SK-N-SH (cell line): ENCODE data around the gene CLCN1. TPM values are rescaled to one million over a fixed set of nuclear protein-coding genes. Genes with fewer than 3 reads are reported as not detected.

ENCODE experiments used
- CTCF ChIA-PET: fragments of 300-600, 350-600 bp; formaldehyde crosslinking; extraction: SDS; loops from one replicate; lab custom pipeline; 2021; lab: Yijun Ruan, JAX
- POLR2A ChIA-PET: fragments of 350-600 bp; sonication (Branson Sonifier 250); formaldehyde crosslinking; extraction: SDS; loops from one replicate; lab custom pipeline; 2020; ENCODE audit warnings: antibody characterized with exemption, inconsistent platforms; lab: Yijun Ruan, JAX
- DNase-seq: peaks from one replicate; pipeline ENCODE4 v3.0.0; 2012
- H2AFZ ChIP-seq: fragments of 200-600 bp; sonication (generic); 2 replicates; pipeline ENCODE4 v1.8.1; 2016; ENCODE audit warnings: antibody characterized with exemption, mild to moderate bottlenecking, low read depth
- H3F3A ChIP-seq: fragments of 200-600 bp; sonication (generic); replicated peaks from 2 replicates; pipeline ENCODE3; 2016; ENCODE audit warnings: antibody characterized with exemption, mild to moderate bottlenecking; ENCODE audit not compliant: insufficient read depth
- H3K27ac ChIP-seq, 2 experiments: fragments of 200-500 bp in 1 of 2; fragments of 200-600 bp in 1 of 2; sonication (Bioruptor generic) in 1 of 2; sonication (generic), shearing (Covaris generic) in 1 of 2; 2 replicates each; pipeline versions ENCODE4 v1.5.1 to v1.6.1; 2014 to 2016; ENCODE audit warnings: low read depth in 2 of 2, inconsistent platforms in 1 of 2, low read length in 1 of 2, mild to moderate bottlenecking in 1 of 2, mixed read lengths in 1 of 2
- H3K27me3 ChIP-seq: fragments of 200-600 bp; sonication (generic), shearing (Covaris generic); 2 replicates; pipeline ENCODE4 v1.6.1; 2016; ENCODE audit warnings: mixed run types; ENCODE audit not compliant: insufficient read depth
- H3K36me3 ChIP-seq, 2 experiments: fragments of 200-500 bp in 1 of 2; fragments of 200-600 bp in 1 of 2; sonication (Bioruptor generic) in 1 of 2; sonication (generic) in 1 of 2; replicated peaks in 1 of 2; 2 replicates each; pipeline versions ENCODE3 to v1.5.1; 2014 to 2016; ENCODE audit warnings: low read length in 1 of 2, mild to moderate bottlenecking in 1 of 2; ENCODE audit not compliant: insufficient read depth in 2 of 2, control insufficient read depth in 1 of 2
- H3K4me1 ChIP-seq, 2 experiments: fragments of 200-500 bp in 1 of 2; fragments of 200-600 bp in 1 of 2; sonication (Bioruptor generic) in 1 of 2; sonication (generic), shearing (Covaris generic) in 1 of 2; 2 replicates each; pipeline versions ENCODE4 v1.5.1 to v1.6.1; 2014 to 2016; ENCODE audit warnings: low read depth in 1 of 2, low read length in 1 of 2, mixed run types in 1 of 2; ENCODE audit not compliant: insufficient read depth in 2 of 2, control insufficient read depth in 1 of 2
- H3K4me2 ChIP-seq: fragments of 200-600 bp; sonication (generic), shearing (Covaris generic); 2 replicates; pipeline ENCODE4 v1.6.1; 2017; ENCODE audit warnings: mixed run types
- H3K4me3 ChIP-seq, 2 experiments: fragments of 200-500 bp in 1 of 2; fragments of 200-600 bp in 1 of 2; sonication (Bioruptor generic) in 1 of 2; sonication (generic), shearing (Covaris generic) in 1 of 2; 2 replicates each; pipeline versions ENCODE4 v1.5.1 to v1.8.1; 2014 to 2016; ENCODE audit warnings: low read depth in 2 of 2, inconsistent platforms in 1 of 2, low read length in 1 of 2, mild to moderate bottlenecking in 1 of 2, mixed read lengths in 1 of 2, moderate library complexity in 1 of 2
- H3K79me2 ChIP-seq: fragments of 200-600 bp; sonication (generic); 2 replicates; pipeline ENCODE4 v1.8.1; 2017; ENCODE audit warnings: mild to moderate bottlenecking; ENCODE audit not compliant: insufficient read depth
- H3K9ac ChIP-seq: fragments of 200-600 bp; sonication (generic); 2 replicates; pipeline ENCODE4 v1.6.1; 2017; ENCODE audit warnings: mixed run types
- H3K9me2 ChIP-seq: fragments of 200-600 bp; sonication (generic); 2 replicates; pipeline ENCODE4 v1.6.1; 2017; ENCODE audit warnings: mixed run types
- H3K9me3 ChIP-seq: fragments of 200-600 bp; sonication (generic); 2 replicates; pipeline ENCODE4 v1.6.1; 2017; ENCODE audit warnings: mixed run types, mild to moderate bottlenecking, moderate library complexity
- H4K20me1 ChIP-seq: fragments of 200-600 bp; sonication (generic); 2 replicates; pipeline ENCODE4 v1.6.1; 2017; ENCODE audit warnings: mild to moderate bottlenecking, mixed run types; ENCODE audit not compliant: insufficient read depth
- FOSL2 ChIP-seq: IDR thresholded peaks from 2 replicates; pipeline ENCODE4 v1.4.0; 2012; ENCODE audit warnings: low read depth, mild to moderate bottlenecking, moderate library complexity, borderline replicate concordance
- FOXM1 ChIP-seq: IDR thresholded peaks from 2 replicates; pipeline ENCODE4 v1.4.0; 2012; ENCODE audit warnings: low read depth, mild to moderate bottlenecking
- MAX ChIP-seq: IDR thresholded peaks from 2 replicates; pipeline ENCODE4 v1.4.0; 2012; ENCODE audit warnings: low read depth
- MXI1 ChIP-seq: IDR thresholded peaks from 2 replicates; pipeline ENCODE4 v1.6.1; 2012; ENCODE audit warnings: mild to moderate bottlenecking, low read depth, low read length, improper control_type of control experiment
- PBX3 ChIP-seq: IDR thresholded peaks from 2 replicates; pipeline ENCODE4; 2012
- RAD21 ChIP-seq: IDR thresholded peaks from 2 replicates; pipeline ENCODE4 v1.6.1; 2012; ENCODE audit warnings: mild to moderate bottlenecking, low read length
- RXRA ChIP-seq: IDR thresholded peaks from 2 replicates; pipeline ENCODE4 v1.4.0; 2012; ENCODE audit warnings: low read depth, mild to moderate bottlenecking, borderline replicate concordance
- SIN3A ChIP-seq: IDR thresholded peaks from 2 replicates; pipeline ENCODE4 v1.6.1; 2012; ENCODE audit warnings: low read depth, mild to moderate bottlenecking, low read length, moderate library complexity, borderline replicate concordance
- WGBS: methylation state at CpG from one replicate; pipeline ENCODE4 v1.1.6; 2017; ENCODE audit warnings: low lambda C conversion rate; 5-methylcytosine and 5-hydroxymethylcytosine counted together
- polyA plus RNA-seq, 3 experiments: library from polyadenylated mRNA; depleted of rRNA; stranded (reverse); fragments of >200 nt; gene quantifications; 2 replicates each; pipeline ENCODE4 v1.2.3, GENCODE V29; 2012
- TF ChIP-seq, protein P1 (sequence below): IDR thresholded peaks from 2 replicates; pipeline ENCODE4 v1.6.1; 2012; ENCODE audit warnings: mild to moderate bottlenecking, low read depth, low read length, moderate library complexity

The CLCN1 gene
- polyA plus RNA-seq, 1 of the 3 experiments (the other 2 are of a cell fraction) = 0.12 TPM

- Histone ChIP-seq H3K36me3 (no peaks in the 10 kb centered on the region), H2AFZ (peak overlapping the region; percentile 31; the same call in 1 of the 2 replicates), H3K4me3 (no peak overlapping the region), H3K9ac (peak overlapping the region; percentile 6; the same call in 1 of the 2 replicates), H3K27me3 (no peaks in the 10 kb centered on the region), H3F3A (no peaks in the 10 kb centered on the region), H3K79me2 (no peaks in the 10 kb centered on the region), H3K4me1 (peaks cover 3 to 9% of the 10 kb centered on the region in 2 experiments; a peak in 2 of 4 replicates), H4K20me1 (no peaks in the 10 kb centered on the region), H3K9me3 (no peaks in the 10 kb centered on the region), H3K4me2 (peak overlapping the region; percentile 20; the same call in 1 of the 2 replicates), H3K27ac (peak overlapping the region in 1 of 2 experiments; percentile 44; a peak in 2 of 4 replicates), H3K9me2 (no peaks in the 10 kb centered on the region)
- POLR2A ChIA-PET = interaction anchor here (0.8 to 1.6 kb wide), 2 partner anchors 16 kb away, joined by 3 read pairs; partner anchors contain the start of gene GSTK1
- DNase-seq = no peak
- WGBS = 65% methylated on average over 8 of the region's 8 CpGs
- CTCF ChIA-PET = interaction anchor here (0.8 to 2.3 kb wide), 5 partner anchors 16 to 101 kb away, joined by 3 to 11 read pairs (median 4); partner anchors contain the start of gene GSTK1
- 0 out of 2 replicates have a peak, but pooled peaks have one; percentile 66 for TF ChIP-seq SIN3A
- peak; percentile 60; the same call in 1 of the 2 replicates for TF ChIP-seq MXI1
- TF ChIP-seq RXRA = no peak
- TF ChIP-seq RAD21 = no peak
- no peak for TF ChIP-seq FOXM1
- peak; percentile 60; the same call in 1 of the 2 replicates for TF ChIP-seq MAX
- TF ChIP-seq PBX3 = no peak
These were observed 36.5 kb upstream of the CLCN1 start for GRCh38 chr7:143279186-143280098.

DNA sequence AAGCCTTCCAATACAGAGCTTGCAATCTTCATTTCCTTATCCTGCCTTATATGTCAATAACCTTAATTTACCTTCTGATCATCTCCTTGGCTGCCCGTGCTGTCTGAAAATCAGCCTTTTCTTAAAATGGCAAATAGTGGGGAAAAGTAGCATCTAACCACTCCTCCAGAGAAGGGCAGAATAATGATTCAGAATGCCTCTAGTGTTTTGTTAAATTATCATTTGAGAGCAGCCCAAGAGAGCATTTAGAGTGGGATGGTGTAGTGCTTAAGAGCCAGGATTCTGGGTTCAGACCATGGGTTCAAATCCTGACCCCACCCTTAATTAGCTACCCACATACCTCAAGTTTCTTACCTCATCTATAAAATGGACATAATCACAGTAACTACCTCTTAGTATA, 35.8 kb upstream of the CLCN1 start:
- peak overlapping the region; percentile 6; the same call in 1 of the 2 replicates for H3K9ac ChIP-seq
- no peaks in the 10 kb centered on the region for H4K20me1 ChIP-seq
- peaks cover 5 to 9% of the 10 kb centered on the region in 2 experiments; a peak in 2 of 4 replicates for H3K4me1 ChIP-seq
- WGBS = 79% methylated on average over 1 of the region's 1 CpG
- ChIA-PET POLR2A (interaction anchor here (0.8 kb wide), 1 partner anchor 17 kb away, joined by 3 read pairs; the partner anchor contains the start of gene GSTK1), CTCF (interaction anchor here (0.8 to 2.3 kb wide), 5 partner anchors 17 to 137 kb away, joined by 3 to 11 read pairs (median 4); partner anchors contain the start of gene GSTK1)
- H3K4me2 ChIP-seq = peak overlapping the region; percentile 20; the same call in 1 of the 2 replicates
- H3K9me2 ChIP-seq = no peaks in the 10 kb centered on the region
- H3K36me3 ChIP-seq = no peaks in the 10 kb centered on the region
- peak overlapping the region in 1 of 2 experiments; percentile 44; a peak in 2 of 4 replicates for H3K27ac ChIP-seq
- no peak overlapping the region for H3K4me3 ChIP-seq
- no peaks in the 10 kb centered on the region for H3K27me3 ChIP-seq
- H3K79me2 ChIP-seq = no peaks in the 10 kb centered on the region
- H2AFZ ChIP-seq = peak overlapping the region; percentile 31; the same call in 1 of the 2 replicates
- no peak for DNase-seq
- H3K9me3 ChIP-seq = no peaks in the 10 kb centered on the region
- H3F3A ChIP-seq = no peaks in the 10 kb centered on the region
- TF ChIP-seq MAX (no peak), FOSL2 (no peak)
- TF ChIP-seq, protein P1, sequence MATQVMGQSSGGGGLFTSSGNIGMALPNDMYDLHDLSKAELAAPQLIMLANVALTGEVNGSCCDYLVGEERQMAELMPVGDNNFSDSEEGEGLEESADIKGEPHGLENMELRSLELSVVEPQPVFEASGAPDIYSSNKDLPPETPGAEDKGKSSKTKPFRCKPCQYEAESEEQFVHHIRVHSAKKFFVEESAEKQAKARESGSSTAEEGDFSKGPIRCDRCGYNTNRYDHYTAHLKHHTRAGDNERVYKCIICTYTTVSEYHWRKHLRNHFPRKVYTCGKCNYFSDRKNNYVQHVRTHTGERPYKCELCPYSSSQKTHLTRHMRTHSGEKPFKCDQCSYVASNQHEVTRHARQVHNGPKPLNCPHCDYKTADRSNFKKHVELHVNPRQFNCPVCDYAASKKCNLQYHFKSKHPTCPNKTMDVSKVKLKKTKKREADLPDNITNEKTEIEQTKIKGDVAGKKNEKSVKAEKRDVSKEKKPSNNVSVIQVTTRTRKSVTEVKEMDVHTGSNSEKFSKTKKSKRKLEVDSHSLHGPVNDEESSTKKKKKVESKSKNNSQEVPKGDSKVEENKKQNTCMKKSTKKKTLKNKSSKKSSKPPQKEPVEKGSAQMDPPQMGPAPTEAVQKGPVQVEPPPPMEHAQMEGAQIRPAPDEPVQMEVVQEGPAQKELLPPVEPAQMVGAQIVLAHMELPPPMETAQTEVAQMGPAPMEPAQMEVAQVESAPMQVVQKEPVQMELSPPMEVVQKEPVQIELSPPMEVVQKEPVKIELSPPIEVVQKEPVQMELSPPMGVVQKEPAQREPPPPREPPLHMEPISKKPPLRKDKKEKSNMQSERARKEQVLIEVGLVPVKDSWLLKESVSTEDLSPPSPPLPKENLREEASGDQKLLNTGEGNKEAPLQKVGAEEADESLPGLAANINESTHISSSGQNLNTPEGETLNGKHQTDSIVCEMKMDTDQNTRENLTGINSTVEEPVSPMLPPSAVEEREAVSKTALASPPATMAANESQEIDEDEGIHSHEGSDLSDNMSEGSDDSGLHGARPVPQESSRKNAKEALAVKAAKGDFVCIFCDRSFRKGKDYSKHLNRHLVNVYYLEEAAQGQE = no peak
